Measurements from ENCODE around the gene FAF2. TPM values are rescaled to one million over a fixed set of nuclear protein-coding genes. Genes with fewer than 3 reads are reported as not detected.

The FAF2 gene
- total RNA-seq, 1 experiment from 2014 or later = 78.4 TPM

GRCh38 chr5:176450077-176450476, 1.9 kb downstream of the FAF2 start:
- Histone ChIP-seq H3K36me3 (peaks cover 47% of the 10 kb centered on the region), H3K27me3 (replicated peaks) (no peaks in the 10 kb centered on the region), H3K4me1 (replicated peaks) (peaks cover 21% of the 10 kb centered on the region), H3K4me3 (no peak overlapping the region), H3K9me3 (replicated peaks) (no peaks in the 10 kb centered on the region), H3K27ac (no peak overlapping the region)
- no peak for DNase-seq (ENCODE audit: low read depth in 1 of 2, low spot score in 2 of 2)

DNA sequence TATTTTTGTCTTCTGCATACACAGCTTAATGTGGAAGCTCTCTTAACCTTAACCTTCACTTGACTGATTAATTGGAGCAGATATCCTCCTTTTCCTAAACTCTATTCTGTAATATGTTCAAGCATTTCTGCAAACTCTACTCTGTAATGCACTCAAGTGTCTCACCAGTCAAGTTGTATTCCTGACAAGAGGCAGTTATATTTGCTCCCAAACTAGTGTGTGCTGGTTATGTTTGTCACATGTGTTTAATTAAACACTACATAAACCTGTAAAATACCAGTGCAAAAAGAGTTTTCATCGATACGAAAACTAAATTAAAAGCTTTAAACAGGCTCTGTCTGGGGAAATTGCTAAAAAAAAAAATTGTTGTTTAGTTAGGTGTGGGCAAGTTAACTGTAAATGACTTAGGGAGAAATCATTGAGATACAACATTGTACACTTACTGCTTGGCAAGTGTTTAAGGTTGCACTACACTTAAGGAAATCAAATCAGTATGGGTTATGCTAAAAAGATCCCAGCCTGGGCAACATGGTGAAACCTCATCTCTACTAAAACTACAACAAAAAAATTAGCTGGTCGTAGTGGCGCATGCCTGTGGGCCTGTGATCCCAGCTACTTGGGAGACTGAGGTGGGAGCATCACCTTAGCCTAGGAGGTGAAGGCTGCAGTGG, 6.7 kb downstream of the FAF2 start:
- Histone ChIP-seq H3K9me3 (replicated peaks) (0 out of 2 replicates have a peak, but pooled peaks cover 4% of the 10 kb centered on the region), H3K36me3 (peaks cover 48% of the 10 kb centered on the region), H3K27me3 (replicated peaks) (no peaks in the 10 kb centered on the region), H3K4me3 (no peak overlapping the region), H3K27ac (no peak overlapping the region), H3K4me1 (replicated peaks) (peaks cover 17% of the 10 kb centered on the region)
- DNase-seq (ENCODE audit: low read depth in 1 of 2, low spot score in 2 of 2) = no peak

DNA sequence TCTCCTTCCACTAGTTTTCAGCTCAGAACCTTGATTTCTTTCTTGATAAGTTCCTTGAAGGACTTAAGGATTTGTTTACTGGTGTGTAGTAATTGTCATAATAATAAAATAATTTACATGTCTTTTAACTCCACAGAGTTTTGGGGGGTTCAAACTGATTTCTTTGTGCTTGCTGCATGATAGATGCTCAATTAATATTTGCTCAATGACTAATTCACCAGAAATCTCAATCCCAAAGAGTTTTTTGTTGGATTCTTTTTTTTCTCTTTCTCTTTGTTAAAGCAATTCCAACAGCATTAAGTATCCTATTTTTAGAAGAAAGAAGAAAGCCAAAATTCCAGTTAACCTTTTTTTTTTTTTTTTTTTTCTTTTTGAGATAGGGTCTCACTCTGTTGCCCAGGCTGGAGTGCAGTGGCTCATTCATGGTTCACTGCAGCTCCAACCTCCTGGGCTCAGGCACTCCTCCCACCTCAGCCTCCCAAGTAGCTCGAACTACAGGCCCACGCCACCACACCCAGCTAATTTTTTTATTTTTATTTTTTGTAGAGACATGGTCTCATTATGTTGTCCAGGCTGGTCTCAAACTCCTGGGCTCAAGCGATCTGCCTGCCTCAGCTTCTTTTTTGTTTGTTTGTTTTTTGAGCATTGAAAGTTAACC, 10.8 kb downstream of the FAF2 start:
- no peak for DNase-seq (ENCODE audit: low read depth in 1 of 2, low spot score in 2 of 2)
- Histone ChIP-seq H3K9me3 (replicated peaks) (0 out of 2 replicates have a peak, but pooled peaks cover 4% of the 10 kb centered on the region), H3K4me1 (replicated peaks) (peaks cover 17% of the 10 kb centered on the region), H3K36me3 (peaks cover 37% of the 10 kb centered on the region), H3K27ac (0 out of 2 replicates have a peak overlapping the region, but pooled peaks have one; percentile 9), H3K4me3 (no peak overlapping the region), H3K27me3 (replicated peaks) (no peaks in the 10 kb centered on the region)

- Histone ChIP-seq H3K9me3 (replicated peaks) (0 out of 2 replicates have a peak, but pooled peaks cover 4% of the 10 kb centered on the region), H3K4me3 (no peak overlapping the region)
Observed at GRCh38 chr5:176461349-176461748, 13.2 kb downstream of the FAF2 start.

DNA sequence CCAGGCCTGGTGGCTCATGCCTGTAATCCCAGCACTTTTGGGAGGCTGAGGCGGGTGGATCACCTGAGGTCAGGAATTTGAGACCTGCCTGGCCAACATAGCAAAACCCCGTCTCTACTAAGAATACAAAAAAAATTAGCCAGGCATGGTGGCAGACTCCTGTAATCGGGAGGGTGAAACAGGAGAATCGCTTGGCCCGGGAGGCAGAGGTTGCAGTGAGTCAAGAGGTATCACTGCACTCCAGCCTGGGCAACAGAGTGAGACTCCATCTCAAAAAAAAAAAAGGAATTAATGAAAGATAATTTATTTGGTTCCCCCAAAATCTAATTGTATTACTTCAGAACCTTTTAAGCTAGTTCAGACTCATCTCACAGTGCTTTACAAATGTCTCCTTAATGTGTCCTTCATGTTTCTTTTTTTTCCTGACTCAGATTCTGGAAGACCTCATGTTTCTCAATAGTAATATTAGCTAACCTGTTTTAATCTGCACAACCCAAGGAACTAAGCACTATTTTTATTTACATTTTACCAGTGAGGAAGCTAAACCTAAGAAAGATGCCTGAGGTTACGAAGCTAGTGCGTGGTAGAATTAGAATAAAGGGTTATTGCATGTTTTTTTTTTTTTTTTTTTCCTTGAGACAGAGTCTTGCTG, 15.1 kb downstream of the FAF2 start:
- Histone ChIP-seq H3K27ac (no peak overlapping the region), H3K36me3 (peaks cover 38% of the 10 kb centered on the region), H3K27me3 (replicated peaks) (no peaks in the 10 kb centered on the region), H3K4me3 (no peak overlapping the region), H3K4me1 (replicated peaks) (peaks cover 33% of the 10 kb centered on the region), H3K9me3 (replicated peaks) (0 out of 2 replicates have a peak, but pooled peaks cover 4% of the 10 kb centered on the region)
- DNase-seq (ENCODE audit: low read depth in 1 of 2, low spot score in 2 of 2) = no peak

More at GRCh38 chr5:176461349-176461748, 13.2 kb downstream of the FAF2 start:
- no peak overlapping the region for H3K27ac ChIP-seq
- peaks cover 28% of the 10 kb centered on the region for H3K4me1 ChIP-seq (replicated peaks)
- H3K36me3 ChIP-seq = peaks cover 38% of the 10 kb centered on the region
- H3K27me3 ChIP-seq (replicated peaks) = no peaks in the 10 kb centered on the region
- DNase-seq (ENCODE audit: low read depth in 1 of 2, low spot score in 2 of 2) = no peak

GRCh38 chr5:176466245-176466871, 18.2 kb downstream of the FAF2 start:
- DNase-seq (ENCODE audit: low read depth in 1 of 2, low spot score in 2 of 2) = peak; percentile 61 to 86
- H3K27ac ChIP-seq = peak overlapping the region; percentile 34
- no peak overlapping the region for H3K4me3 ChIP-seq
- no peaks in the 10 kb centered on the region for H3K27me3 ChIP-seq (replicated peaks)
- H3K4me1 ChIP-seq (replicated peaks) = peaks cover 17% of the 10 kb centered on the region
- no peaks in the 10 kb centered on the region for H3K9me3 ChIP-seq (replicated peaks)
- peaks cover 48% of the 10 kb centered on the region for H3K36me3 ChIP-seq

DNA sequence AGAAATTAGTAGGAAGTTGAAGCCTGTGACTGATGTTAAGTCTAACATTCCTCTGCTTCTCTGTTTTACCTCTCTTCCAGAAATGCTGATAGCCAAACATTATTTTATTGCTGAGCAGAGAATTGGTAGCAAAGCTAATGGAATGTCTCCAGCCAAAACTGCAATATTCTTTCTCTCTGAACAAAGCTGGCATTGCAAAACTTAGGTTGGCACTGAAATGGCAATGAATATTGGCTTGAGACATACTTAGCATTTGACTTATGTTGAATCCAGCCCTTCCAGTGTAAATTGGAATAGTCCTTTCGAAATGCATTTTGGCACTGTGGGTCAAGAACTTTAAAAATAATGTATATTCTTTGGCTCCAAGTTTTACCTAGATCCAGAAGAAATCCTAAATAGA, 21.1 kb downstream of the FAF2 start:
- no peak for DNase-seq (ENCODE audit: low read depth in 1 of 2, low spot score in 2 of 2)
- H3K9me3 ChIP-seq (replicated peaks) = no peaks in the 10 kb centered on the region

DNA sequence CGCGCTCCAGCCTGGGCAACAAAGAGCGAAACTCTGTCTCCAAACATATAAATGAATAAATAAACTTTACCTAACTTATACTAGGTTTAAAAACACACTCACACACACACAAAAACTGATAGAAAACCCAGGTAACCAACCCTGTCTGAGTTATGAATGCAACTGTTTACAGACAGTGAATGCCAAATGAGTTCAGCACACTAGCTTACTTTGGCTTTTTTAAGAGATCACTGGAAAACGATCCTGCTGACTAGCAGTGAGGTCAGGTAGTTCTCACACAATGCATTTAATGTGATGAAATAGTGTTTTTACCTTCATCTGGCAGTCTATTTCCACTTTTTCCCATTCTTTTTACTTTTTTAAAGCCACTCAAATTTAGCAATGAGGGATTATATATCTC, 22.4 kb downstream of the FAF2 start:
- Histone ChIP-seq H3K4me3 (no peak overlapping the region), H3K9me3 (replicated peaks) (no peaks in the 10 kb centered on the region), H3K27me3 (replicated peaks) (no peaks in the 10 kb centered on the region), H3K4me1 (replicated peaks) (peaks cover 41% of the 10 kb centered on the region), H3K27ac (no peak overlapping the region), H3K36me3 (peaks cover 56% of the 10 kb centered on the region)
- no peak for DNase-seq (ENCODE audit: low read depth in 1 of 2, low spot score in 2 of 2)

More for the DNA sequence above, 21.1 kb downstream of the FAF2 start:
- H3K36me3 ChIP-seq = peaks cover 52% of the 10 kb centered on the region
- H3K27me3 ChIP-seq (replicated peaks) = no peaks in the 10 kb centered on the region
- H3K4me1 ChIP-seq (replicated peaks) = peaks cover 38% of the 10 kb centered on the region
- H3K4me3 ChIP-seq = no peak overlapping the region
- no peak overlapping the region for H3K27ac ChIP-seq

DNA sequence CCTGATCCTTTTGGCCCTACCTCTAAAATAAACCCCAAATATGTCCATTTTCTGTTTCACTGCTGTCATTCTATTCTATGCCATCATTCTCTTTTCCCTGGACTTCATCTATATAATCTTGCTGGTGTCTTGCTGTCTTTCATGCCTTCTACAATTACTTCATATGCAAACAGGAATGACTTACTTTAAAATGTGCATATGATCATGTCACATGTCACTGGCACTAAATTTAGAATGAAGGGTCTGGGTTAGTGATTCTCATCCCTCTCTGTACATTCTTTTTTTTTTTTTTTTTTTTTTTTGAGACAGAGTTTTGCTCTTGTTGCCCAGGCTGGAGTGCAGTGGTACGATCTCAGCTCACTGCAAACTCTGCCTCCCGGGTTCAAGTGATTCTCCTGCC, 22.9 kb downstream of the FAF2 start:
- Histone ChIP-seq H3K9me3 (replicated peaks) (no peaks in the 10 kb centered on the region), H3K27ac (no peak overlapping the region), H3K4me3 (no peak overlapping the region), H3K27me3 (replicated peaks) (no peaks in the 10 kb centered on the region), H3K36me3 (peaks cover 59% of the 10 kb centered on the region), H3K4me1 (replicated peaks) (peaks cover 35% of the 10 kb centered on the region)
- no peak for DNase-seq (ENCODE audit: low read depth in 1 of 2, low spot score in 2 of 2)

DNA sequence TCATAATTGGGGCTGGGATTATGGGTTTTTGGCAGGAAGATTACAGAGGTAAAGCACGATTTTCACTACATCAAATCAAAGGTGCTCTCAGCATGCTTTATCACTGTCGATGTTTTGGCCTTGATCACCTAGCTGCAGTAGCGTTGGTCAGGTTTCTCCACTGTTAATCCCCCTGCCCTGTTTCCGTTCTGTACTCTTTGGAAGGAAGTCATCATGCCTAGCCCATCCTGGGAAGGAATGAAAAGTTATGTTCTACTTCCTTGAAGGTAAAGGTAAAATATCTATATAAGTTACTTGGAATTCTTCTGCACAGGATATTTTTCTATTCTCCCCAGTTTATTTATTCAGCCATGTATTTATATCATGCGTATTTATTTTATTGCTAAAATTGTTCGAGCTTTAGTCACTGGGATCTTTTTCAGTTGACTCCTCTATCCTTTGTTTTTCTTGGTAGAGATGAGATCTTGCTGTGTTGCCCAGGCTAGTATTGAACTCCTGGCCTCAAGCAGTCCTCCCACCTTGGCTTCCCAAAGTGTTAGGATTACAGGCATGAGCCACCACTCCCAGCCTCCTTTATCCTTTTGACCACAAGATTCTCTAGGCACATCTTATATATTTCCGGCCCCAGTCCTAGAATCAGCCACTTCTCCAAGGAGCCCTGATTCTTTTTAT, 25.3 kb downstream of the FAF2 start:
- Histone ChIP-seq H3K4me1 (replicated peaks) (peaks cover 27% of the 10 kb centered on the region), H3K27me3 (replicated peaks) (no peaks in the 10 kb centered on the region), H3K4me3 (no peak overlapping the region), H3K27ac (peak overlapping the region; percentile 20), H3K9me3 (replicated peaks) (no peaks in the 10 kb centered on the region), H3K36me3 (peaks cover 62% of the 10 kb centered on the region)
- peak; percentile 73 to 74 for DNase-seq (ENCODE audit: low read depth in 1 of 2, low spot score in 2 of 2)

- Histone ChIP-seq H3K36me3 (peaks cover 64% of the 10 kb centered on the region), H3K4me3 (no peak overlapping the region), H3K27ac (no peak overlapping the region; the same call in 1 of the 2 replicates), H3K4me1 (replicated peaks) (peaks cover 27% of the 10 kb centered on the region), H3K9me3 (replicated peaks) (no peaks in the 10 kb centered on the region), H3K27me3 (replicated peaks) (no peaks in the 10 kb centered on the region)
- no peak for DNase-seq (ENCODE audit: low read depth in 1 of 2, low spot score in 2 of 2)
Observed at GRCh38 chr5:176474476-176474875, 26.3 kb downstream of the FAF2 start.

DNA sequence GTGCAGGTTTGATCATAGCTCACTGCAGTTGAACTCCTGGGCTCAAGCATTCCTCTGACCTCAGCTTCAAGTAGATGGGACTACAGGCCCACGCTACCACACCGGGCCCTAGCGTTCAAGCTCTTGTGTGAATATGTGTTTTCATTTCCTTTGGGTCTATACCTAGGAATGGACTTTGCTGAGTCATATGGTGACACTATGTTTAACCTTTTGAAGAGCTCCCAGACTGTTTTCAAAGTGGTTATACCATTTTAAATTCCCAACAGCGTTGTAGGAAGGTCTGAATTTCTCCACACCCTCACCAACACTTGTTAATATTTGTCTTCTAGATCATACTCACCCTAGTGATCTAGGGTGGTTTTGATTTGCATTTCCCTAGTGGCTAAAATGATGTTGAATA, 33.5 kb downstream of the FAF2 start:
- H3K4me3 ChIP-seq = no peak overlapping the region
- H3K9me3 ChIP-seq (replicated peaks) = no peaks in the 10 kb centered on the region
- H3K27ac ChIP-seq = no peak overlapping the region
- peaks cover 84% of the 10 kb centered on the region for H3K36me3 ChIP-seq
- H3K27me3 ChIP-seq (replicated peaks) = no peaks in the 10 kb centered on the region
- peaks cover 9% of the 10 kb centered on the region for H3K4me1 ChIP-seq (replicated peaks)
- DNase-seq (ENCODE audit: low read depth in 1 of 2, low spot score in 2 of 2) = no peak

GRCh38 chr5:176485176-176485575, 37.0 kb downstream of the FAF2 start:
- Histone ChIP-seq H3K9me3 (replicated peaks) (no peaks in the 10 kb centered on the region), H3K4me3 (no peak overlapping the region), H3K27me3 (replicated peaks) (no peaks in the 10 kb centered on the region), H3K4me1 (replicated peaks) (peaks cover 21% of the 10 kb centered on the region), H3K27ac (no peak overlapping the region), H3K36me3 (peaks cover 92% of the 10 kb centered on the region)
- DNase-seq (ENCODE audit: low read depth in 1 of 2, low spot score in 2 of 2) = no peak

All from SJSA1 (cell line).